Ishikawa (cell line): ENCODE data around the gene SLC25A18.

Experiments
- CEBPB ChIP-seq: IDR thresholded peaks from 2 replicates; pipeline ENCODE4 v1.6.1; 2012
- CREB1 ChIP-seq: IDR thresholded peaks from 2 replicates; pipeline ENCODE4 v1.6.1; 2012; ENCODE audit warnings: low read depth
- EGR1 ChIP-seq: IDR thresholded peaks from 2 replicates; pipeline ENCODE4 v1.6.1; 2012
- EP300 ChIP-seq: IDR thresholded peaks from 2 replicates; pipeline ENCODE4 v1.6.1; 2012; ENCODE audit warnings: borderline replicate concordance
- FOXM1 ChIP-seq: IDR thresholded peaks from 2 replicates; pipeline ENCODE4 v1.6.1; 2012; ENCODE audit warnings: low read depth, borderline replicate concordance
- MAX ChIP-seq: IDR thresholded peaks from 2 replicates; pipeline ENCODE4 v1.6.1; 2012
- NFIC ChIP-seq: IDR thresholded peaks from 2 replicates; pipeline ENCODE4 v1.6.1; 2012
- RAD21 ChIP-seq: IDR thresholded peaks from 2 replicates; pipeline ENCODE4 v1.6.1; 2012; ENCODE audit warnings: low read depth
- REST ChIP-seq: IDR thresholded peaks from 2 replicates; pipeline ENCODE4 v1.6.1; 2012; ENCODE audit warnings: low read depth, mild to moderate bottlenecking
- TAF1 ChIP-seq: IDR thresholded peaks from 2 replicates; pipeline ENCODE4 v1.6.1; 2012; ENCODE audit warnings: low read depth, mild to moderate bottlenecking
- TCF12 ChIP-seq: IDR thresholded peaks from 2 replicates; pipeline ENCODE4 v1.6.1; 2012; ENCODE audit warnings: low read depth
- TEAD4 ChIP-seq: IDR thresholded peaks from 2 replicates; pipeline ENCODE4 v1.6.1; 2012
- USF1 ChIP-seq: IDR thresholded peaks from 2 replicates; pipeline ENCODE4 v1.6.1; 2012
- YY1 ChIP-seq: IDR thresholded peaks from 2 replicates; pipeline ENCODE4 v1.6.1; 2012; ENCODE audit warnings: low read depth
- ZBTB7A ChIP-seq: IDR thresholded peaks from 2 replicates; pipeline ENCODE4 v1.6.1; 2012; ENCODE audit warnings: low read depth

SLC25A18 gene

GRCh38 chr22:17612057-17612456, 48.8 kb downstream of the SLC25A18 start:
- TF ChIP-seq REST (no peak), TAF1 (no peak), CREB1 (no peak)

- no peak for TF ChIP-seq ZBTB7A
- no peak for TF ChIP-seq MAX
- TF ChIP-seq EP300, result no peak
- TF ChIP-seq RAD21, result no peak
- TF ChIP-seq TEAD4, result no peak
Observed at GRCh38 chr22:17613280-17613679, 50.0 kb downstream of the SLC25A18 start.

GRCh38 chr22:17627961-17628405, 64.7 kb downstream of the SLC25A18 start:
- no peak for TF ChIP-seq CEBPB
- TF ChIP-seq REST, result no peak
- no peak for TF ChIP-seq TAF1
- TF ChIP-seq YY1, result no peak
- no peak for TF ChIP-seq RAD21
- no peak for TF ChIP-seq ZBTB7A
- no peak for TF ChIP-seq TEAD4
- TF ChIP-seq FOXM1, result no peak

- peak; percentile 96 for TF ChIP-seq USF1
- TF ChIP-seq TEAD4, result no peak
- no peak for TF ChIP-seq RAD21
- TF ChIP-seq REST, result no peak
- peak; percentile 61 for TF ChIP-seq TAF1
- TF ChIP-seq TCF12, result 0 out of 2 replicates have a peak, but pooled peaks have one; percentile 54
- TF ChIP-seq CREB1, result peak; percentile 55; the same call in 1 of the 2 replicates
- TF ChIP-seq MAX, result peak; percentile 36; the same call in 1 of the 2 replicates
- no peak for TF ChIP-seq CEBPB
- no peak for TF ChIP-seq EP300
- no peak for TF ChIP-seq EGR1
- no peak for TF ChIP-seq NFIC
- TF ChIP-seq ZBTB7A, result no peak
Observed at GRCh38 chr22:17628406-17629172, 65.3 kb downstream of the SLC25A18 start, which contains the start of gene ATP6V1E1. ATP6V1E1 (minus strand) TSS chr22:17628749; CDS start chr22:17628635, 114 bp downstream.

GRCh38 chr22:17629173-17629489, 65.8 kb downstream of the SLC25A18 start:
- TF ChIP-seq USF1 (no peak), CEBPB (no peak), YY1 (no peak)
